ENCODE measurements around the gene LRRC61. TPM values are rescaled to one million over a fixed set of nuclear protein-coding genes. Genes with fewer than 3 reads are reported as not detected.
"Not testable (repeated sequence)": the region's sequence is repeated elsewhere in the genome, so short reads cannot be mapped to it uniquely, and the experiment has no call there.

Gene LRRC61
- polyA plus RNA-seq, 1 donor (not counting 4 experiments of a cell fraction or from before 2014, with no cell fraction given): 1.0 TPM

- no peak overlapping the region for H3K4me2 ChIP-seq (ENCODE audit: control insufficient read depth, extremely low read depth, insufficient read depth, low read depth, low read length)
- dilution Hi-C loops (cut with MboI; ENCODE audit: extremely low pct_ligation_motif_present, low sequenced_read_pairs): no loop called here
- peaks cover 5% of the 10 kb centered on the region for H3K79me2 ChIP-seq (ENCODE audit: control insufficient read depth, insufficient read depth, low read length)
- DNase-seq (ENCODE audit: low read depth, low spot score) (no peak), FAIRE-seq (no peak)
- no peaks in the 10 kb centered on the region for H3K9me1 ChIP-seq (ENCODE audit: control insufficient read depth, extremely low read depth, insufficient read depth, low read length)
- no peak overlapping the region for H3K9ac ChIP-seq (ENCODE audit: control insufficient read depth, extremely low read depth, insufficient read depth, low read length)
- no peak overlapping the region for H2AFZ ChIP-seq (ENCODE audit: control insufficient read depth, low read length)
- no peaks in the 10 kb centered on the region for H3K27me3 ChIP-seq (ENCODE audit: control insufficient read depth, extremely low read depth, insufficient read depth, low read length)
- H3K9me3 ChIP-seq (ENCODE audit: control insufficient read depth, low read depth, low read length): no peaks in the 10 kb centered on the region
- H3K4me3 ChIP-seq (ENCODE audit: control insufficient read depth in 2 of 3, extremely low read depth in 1 of 3, insufficient read depth in 2 of 3, low read depth in 1 of 3, low read length in 3 of 3): no peak overlapping the region
- TF ChIP-seq CTCF (optimal IDR thresholded peaks at IDR 0.05 in 1 of 3, IDR thresholded peaks at IDR 0.05 in 1 of 3, conservative IDR thresholded peaks at IDR 0.05 in 1 of 3; ENCODE audit: extremely low read depth in 1 of 3, insufficient read depth in 2 of 3, low read length in 3 of 3) (no peak), EZH2 (IDR thresholded peaks at IDR 0.05; ENCODE audit: low read length) (no peak)
- H3K4me1 ChIP-seq (ENCODE audit: control insufficient read depth, extremely low read depth, insufficient read depth, low read length): peaks cover 8% of the 10 kb centered on the region
- H3K36me3 ChIP-seq (ENCODE audit: control insufficient read depth in 2 of 2, extremely low read depth in 1 of 2, insufficient read depth in 2 of 2, low read length in 2 of 2): peaks cover 0 to 2% of the 10 kb centered on the region in 2 experiments
- H4K20me1 ChIP-seq (ENCODE audit: control insufficient read depth, extremely low read depth, insufficient read depth, low read length): no peaks in the 10 kb centered on the region
- H3K27ac ChIP-seq (ENCODE audit: control insufficient read depth, insufficient read depth, low read length): no peak overlapping the region
Observed at GRCh38 chr7:150385302-150385723, 62.2 kb downstream of the LRRC61 start.

GRCh38 chr7:150385884-150386283 lies 62.7 kb downstream of the LRRC61 start:
- DNase-seq (ENCODE audit: low read depth, low spot score); H2AFZ ChIP-seq (ENCODE audit: control insufficient read depth, low read length); H4K20me1 ChIP-seq (ENCODE audit: control insufficient read depth, extremely low read depth, insufficient read depth, low read length); H3K4me3 ChIP-seq (ENCODE audit: control insufficient read depth in 2 of 3, extremely low read depth in 1 of 3, insufficient read depth in 2 of 3, low read depth in 1 of 3, low read length in 3 of 3); H3K9me3 ChIP-seq (ENCODE audit: control insufficient read depth, low read depth, low read length); H3K4me2 ChIP-seq (ENCODE audit: control insufficient read depth, extremely low read depth, insufficient read depth, low read depth, low read length); H3K27me3 ChIP-seq (ENCODE audit: control insufficient read depth, extremely low read depth, insufficient read depth, low read length); H3K27ac ChIP-seq (ENCODE audit: control insufficient read depth, insufficient read depth, low read length); H3K9me1 ChIP-seq (ENCODE audit: control insufficient read depth, extremely low read depth, insufficient read depth, low read length); dilution Hi-C loops (cut with MboI; ENCODE audit: extremely low pct_ligation_motif_present, low sequenced_read_pairs); FAIRE-seq; H3K36me3 ChIP-seq (ENCODE audit: control insufficient read depth in 2 of 2, extremely low read depth in 1 of 2, insufficient read depth in 2 of 2, low read length in 2 of 2); H3K9ac ChIP-seq (ENCODE audit: control insufficient read depth, extremely low read depth, insufficient read depth, low read length); H3K4me1 ChIP-seq (ENCODE audit: control insufficient read depth, extremely low read depth, insufficient read depth, low read length); H3K79me2 ChIP-seq (ENCODE audit: control insufficient read depth, insufficient read depth, low read length): not testable (repeated sequence)

Other genes with a start within 250 kb of the LRRC61 start
- 1.3 to 2.3 TPM (median 1.7 TPM) in 3 replicates for gene ACTR3C, start 190 bp downstream of the LRRC61 start, polyA plus RNA-seq
- gene RARRES2, start 18.3 kb downstream of the LRRC61 start, polyA plus RNA-seq: not detected in 3 replicates
- 9.3 to 13.9 TPM (median 9.5 TPM) in 3 replicates for gene REPIN1, start 45.5 kb downstream of the LRRC61 start, polyA plus RNA-seq
- gene ZNF775, start 56.0 kb downstream of the LRRC61 start, polyA plus RNA-seq: 1.0 to 1.9 TPM (median 1.1 TPM) in 3 replicates
- 0.06 to 0.26 TPM (median 0.14 TPM) in 3 replicates for gene GIMAP8, start 127.3 kb downstream of the LRRC61 start, polyA plus RNA-seq
- not detected in 3 replicates for gene GIMAP7, start 191.5 kb downstream of the LRRC61 start, polyA plus RNA-seq
- gene GIMAP4, start 244.0 kb downstream of the LRRC61 start, polyA plus RNA-seq: 0.07 TPM in 1 of 3 replicates, not detected in the others